K562 (cell line): ENCODE measurements around the gene PLCL2. TPM values are rescaled to one million over a fixed set of nuclear protein-coding genes. Genes with fewer than 3 reads are reported as not detected.

ENCODE experiments used
- ATAC-seq: fragments of 200-7000 bp; cut with Tn5 transposase; 3 replicates; pipeline ENCODE4 v1.9.1; 2020; ENCODE audit warnings: moderate library complexity
- BruUV-seq: library from RNA; stranded (reverse); fragments of 400-500 nt; replicated peaks from 2 replicates; lab custom pipeline; 2021; lab: Mats Ljungman, UMichigan
- CTCF ChIA-PET: fragments of 300-600 bp; formaldehyde crosslinking; extraction: SDS; loops from one replicate; lab custom pipeline; 2021; ENCODE audit warnings: low intra/inter-chr PET ratio; lab: Yijun Ruan, JAX
- POLR2A ChIA-PET: fragments of 300-600, 350-650 bp; sonication (Branson Sonifier 250); formaldehyde crosslinking; extraction: SDS; loops from one replicate; lab custom pipeline; 2021; ENCODE audit warnings: antibody characterized with exemption, inconsistent platforms; lab: Yijun Ruan, JAX
- DNase-seq, 4 experiments: peaks; one replicate each; pipeline versions ENCODE4 v3.0.0 to v3.0.0-alpha.2; 2011 to 2018; ENCODE audit warnings: low spot score in 3 of 4, mixed read lengths in 3 of 4; ENCODE audit errors: extremely low read depth in 1 of 4
- FAIRE-seq: peaks from 2 replicates; lab custom pipeline; 2011; peaks lifted over from hg19 to GRCh38; lab: Jason Lieb, UNC
- H2AFZ ChIP-seq: 2 replicates; pipeline ENCODE4 v1.6.0; 2011; ENCODE audit warnings: low read depth, low read length, control low read depth, inconsistent platforms
- H3K27ac ChIP-seq: fragments of 200-600 bp; 3 replicates; pipeline ENCODE4 v1.8.0; 2011; ENCODE audit warnings: low read depth, mild to moderate bottlenecking, control low read depth, inconsistent platforms, low read length, moderate library complexity, mixed read lengths; ENCODE audit errors: extremely low read depth
- H3K27me3 ChIP-seq, 2 experiments: fragments of 300-600 bp in 1 of 2; 2 replicates in 1 of 2; 3 replicates in 1 of 2; pipeline versions ENCODE4 v1.6.0 to v1.8.0; 2011; ENCODE audit warnings: inconsistent platforms in 2 of 2, low read length in 2 of 2, mild to moderate bottlenecking in 1 of 2, mixed read lengths in 1 of 2, moderate library complexity in 1 of 2; ENCODE audit not compliant: control insufficient read depth in 2 of 2, insufficient read depth in 2 of 2
- H3K36me3 ChIP-seq: fragments of 300-600 bp; 3 replicates; pipeline ENCODE4 v1.8.0; 2011; ENCODE audit warnings: mild to moderate bottlenecking, low read length, inconsistent platforms; ENCODE audit not compliant: control insufficient read depth, insufficient read depth
- H3K4me1 ChIP-seq, 2 experiments: fragments of 200-600 bp in 1 of 2; replicated peaks in 1 of 2; 2 replicates in 1 of 2; 3 replicates in 1 of 2; pipeline versions ENCODE4 v1.5.1 to v1.8.0; 2011; ENCODE audit warnings: inconsistent platforms in 2 of 2, low read length in 2 of 2, mild to moderate bottlenecking in 1 of 2, mixed read lengths in 1 of 2, moderate library complexity in 1 of 2; ENCODE audit not compliant: control insufficient read depth in 2 of 2, insufficient read depth in 2 of 2
- H3K4me2 ChIP-seq: 2 replicates; pipeline ENCODE4 v1.6.1; 2011; ENCODE audit warnings: low read length, control low read depth, inconsistent platforms, mixed read lengths; ENCODE audit not compliant: insufficient read depth
- H3K4me3 ChIP-seq: fragments of 200-600 bp; sonication (generic), shearing (Covaris generic); 2 replicates; pipeline ENCODE4 v1.5.1; 2016; ENCODE audit warnings: control low read depth, inconsistent platforms
- H3K79me2 ChIP-seq: fragments of 200-600 bp; 3 replicates; pipeline ENCODE4 v1.8.0; 2011; ENCODE audit warnings: low read length, inconsistent platforms; ENCODE audit not compliant: control insufficient read depth, insufficient read depth
- H3K9ac ChIP-seq, 2 experiments: 2 replicates each; pipeline versions ENCODE4 v1.6.0 to v1.6.1; 2011; ENCODE audit warnings: low read depth in 2 of 2, low read length in 2 of 2, control low read depth in 1 of 2, inconsistent platforms in 1 of 2, mild to moderate bottlenecking in 1 of 2, mixed read lengths in 1 of 2; ENCODE audit not compliant: insufficient read depth in 1 of 2
- H3K9me1 ChIP-seq: one replicate; pipeline ENCODE4 v1.6.0; 2011; ENCODE audit warnings: inconsistent platforms, mild to moderate bottlenecking, low read length, moderate library complexity; ENCODE audit not compliant: control insufficient read depth, insufficient read depth
- H3K9me3 ChIP-seq: replicated peaks from 2 replicates; pipeline ENCODE4 v1.5.1; 2011; ENCODE audit warnings: low read depth, low read length, inconsistent platforms; ENCODE audit not compliant: control insufficient read depth, insufficient read depth
- H4K20me1 ChIP-seq: replicated peaks from 2 replicates; pipeline ENCODE4 v1.6.1; 2011; ENCODE audit warnings: low read length, inconsistent platforms, mixed read lengths; ENCODE audit not compliant: control insufficient read depth, insufficient read depth
- FOXM1 ChIP-seq, 2 experiments: fragments of 450-650 bp in 1 of 2; sonication (generic) in 1 of 2; formaldehyde crosslinking in 1 of 2; IDR thresholded peaks; 2 replicates each; pipeline versions ENCODE4 v1.6.1 to v1.9.0; 2017 to 2022; ENCODE audit warnings: low read depth in 2 of 2, mild to moderate bottlenecking in 2 of 2, missing genetic modification reagents in 1 of 2, moderate library complexity in 1 of 2
- MXD1 ChIP-seq: fragments of 250-450 bp; sonication (Bioruptor Pico); IDR thresholded peaks from 2 replicates; pipeline ENCODE4 v1.8.0; 2021; ENCODE audit warnings: borderline replicate concordance, mild to moderate bottlenecking, moderate library complexity; ENCODE audit not compliant: poor library complexity, severe bottlenecking
- PRDM10 ChIP-seq: fragments of 450-650 bp; IDR thresholded peaks from 2 replicates; pipeline ENCODE4 v1.6.1; 2018; ENCODE audit not compliant: partially characterized antibody
- RB1 ChIP-seq: fragments of 450-650 bp; IDR thresholded peaks from 2 replicates; pipeline ENCODE4 v1.6.1; 2017; ENCODE audit warnings: low read depth, mild to moderate bottlenecking
- RERE ChIP-seq: sonication (generic); formaldehyde crosslinking; IDR thresholded peaks from 2 replicates; pipeline ENCODE4 v1.8.0; 2023; ENCODE audit warnings: missing genetic modification reagents, mild to moderate bottlenecking, borderline replicate concordance
- TFE3 ChIP-seq: fragments of 450-650 bp; formaldehyde crosslinking; IDR thresholded peaks from 2 replicates; pipeline ENCODE4 v1.4.0; 2020; ENCODE audit warnings: mild to moderate bottlenecking, mixed read lengths
- ZEB2 ChIP-seq: fragments of 450-650 bp; IDR thresholded peaks from 2 replicates; pipeline ENCODE4 v1.6.1; 2016
- ZSCAN32 ChIP-seq: fragments of 450-650 bp; formaldehyde crosslinking; IDR thresholded peaks from 2 replicates; pipeline ENCODE4 v1.4.0; 2020; ENCODE audit warnings: mild to moderate bottlenecking, moderate library complexity
- WGBS: fragments of 100-300 bp; shearing (Covaris generic); methylation state at CpG from one replicate; pipeline ENCODE4 v1.1.6; 2016; ENCODE audit warnings: low coverage, mixed read lengths; ENCODE audit not compliant: insufficient coverage; ENCODE audit errors: missing lambda C conversion rate; 5-methylcytosine and 5-hydroxymethylcytosine counted together
- in situ Hi-C: fragments of 300-500 bp; cut with MboI; formaldehyde crosslinking; loops from 4 replicates; pipeline ENCODE4 v1.15.0; 2018; ENCODE audit warnings: inconsistent platforms, mixed read lengths
- intact Hi-C: fragments of 100-400 bp; cut with micrococcal nuclease; formaldehyde crosslinking; loops from 2 replicates; pipeline ENCODE4 v1.14.2; 2022
- polyA plus RNA-seq, 8 experiments: library from polyadenylated mRNA; depleted of rRNA in 4 of 8; stranded (reverse) in 5 of 8; unstranded in 3 of 8; fragments of >200 nt; fragmentation: Nextera tagmentation in 2 of 8; fragmentation: Illumina TruSeq in 1 of 8; extraction: Ambion mirVana in 2 of 8; extraction: Trizol in 1 of 8; gene quantifications; 2 replicates each; pipeline versions ENCODE4 v1.2.1 to v1.2.3, GENCODE V29; 2011 to 2014; ENCODE audit warnings: inconsistent platforms in 1 of 8, missing spikeins in 1 of 8
- total RNA-seq, 7 experiments: library from RNA; depleted of rRNA in 6 of 7; stranded (reverse); fragments of >200 nt in 6 of 7; fragmentation: Illumina TruSeq in 2 of 7; extraction: Trizol in 2 of 7; gene quantifications; 2 replicates each; pipeline versions ENCODE4 v1.2.1 to v1.2.3, GENCODE V29; 2011 to 2021; ENCODE audit warnings: low replicate concordance in 1 of 7

The PLCL2 gene
- total and polyA plus RNA-seq, 9 of the 15 experiments (the other 6 are each of a cell fraction or from before 2014, with no cell fraction given), result 0.03 to 0.18 (median 0.11) TPM; not detected in 2

- H3K4me1 ChIP-seq, result no peaks in the 10 kb centered on the region
- no peaks in the 10 kb centered on the region for H4K20me1 ChIP-seq
- H3K36me3 ChIP-seq, result no peaks in the 10 kb centered on the region
- POLR2A ChIA-PET, result interaction anchor here (0.7 to 1.2 kb wide), 3 partner anchors 10 to 357 kb away, joined by 3 to 4 read pairs (median 3); no protein-coding TSS in a partner anchor
- no peak for FAIRE-seq
- 4% methylated on average over 10 of the region's 10 CpGs for WGBS
- H3K4me3 ChIP-seq, result no peak overlapping the region
- no peaks in the 10 kb centered on the region for H3K79me2 ChIP-seq
- CTCF ChIA-PET, result no interaction called here
- no peak overlapping the region for H3K27ac ChIP-seq
- BruUV-seq, result no TSS peak
- peaks cover 9 to 42% of the 10 kb centered on the region in 2 experiments; a peak in 4 of 5 replicates for H3K27me3 ChIP-seq
- no peak overlapping the region for H3K9ac ChIP-seq
- no peak for DNase-seq
- H3K9me1 ChIP-seq, result no peaks in the 10 kb centered on the region
- ATAC-seq, result no peak
- no peak overlapping the region for H2AFZ ChIP-seq
- in situ Hi-C loops (no loop called here), intact Hi-C loops (no loop called here)
- H3K9me3 ChIP-seq, result no peaks in the 10 kb centered on the region
- H3K4me2 ChIP-seq, result no peak overlapping the region
- TF ChIP-seq RERE (CRISPR knock-in tag) (no peak), PRDM10 (no peak), FOXM1 (IDR thresholded peaks at IDR 0.05; ENCODE audit: low read depth) (no peak), FOXM1 (CRISPR knock-in tag; IDR thresholded peaks at IDR 0.05; ENCODE audit: low read depth) (no peak), ZEB2 (no peak), TFE3 (CRISPR knock-in tag) (no peak), ZSCAN32 (CRISPR knock-in tag) (no peak), RB1 (no peak), MXD1 (CRISPR knock-in tag) (no peak)
These were observed 247.7 kb downstream of the PLCL2 start for GRCh38 chr3:17132286-17133115.
